ENCODE data around the gene PPP3CA. TPM values are rescaled to one million over a fixed set of nuclear protein-coding genes. Genes with fewer than 3 reads are reported as not detected.
A peak's percentile ranks its signal among the peaks of the same experiment; 100 is the strongest.

The PPP3CA gene
- total RNA-seq, 2 donors from 2014 or later, result 71.3 to 142 TPM

GRCh38 chr4:101160792-101161592, 186.3 kb downstream of the PPP3CA start:
- H3K4me1 ChIP-seq (replicated peaks), result no peaks in the 10 kb centered on the region
- H3K27me3 ChIP-seq (replicated peaks; ENCODE audit: insufficient read depth), result no peaks in the 10 kb centered on the region
- no peak overlapping the region for H3K4me3 ChIP-seq
- TF ChIP-seq CTCF (IDR thresholded peaks at IDR 0.05) (no peak), POLR2AphosphoS5 (IDR thresholded peaks at IDR 0.05) (peak; percentile 58), POLR2A (IDR thresholded peaks at IDR 0.05) (no peak)
- WGBS, result 40% methylated on average over 5 of the region's 5 CpGs
- peak overlapping the region in 1 of 2 donors; percentile 13 for H3K27ac ChIP-seq
- no peaks in the 10 kb centered on the region for H3K9me3 ChIP-seq
- intact Hi-C loops (cut with DNase I), result no loop called here
- no peak for DNase-seq (ENCODE audit: low spot score)
- no peaks in the 10 kb centered on the region for H3K36me3 ChIP-seq

GRCh38 chr4:101158507-101158906, 188.8 kb downstream of the PPP3CA start:
- H3K4me3 ChIP-seq, result no peak overlapping the region
- no peak for DNase-seq (ENCODE audit: low spot score)
- WGBS, result 79% methylated on average over 3 of the region's 3 CpGs
- intact Hi-C loops (cut with DNase I), result no loop called here
- TF ChIP-seq POLR2AphosphoS5 (IDR thresholded peaks at IDR 0.05) (no peak), CTCF (IDR thresholded peaks at IDR 0.05) (no peak), POLR2A (IDR thresholded peaks at IDR 0.05) (no peak)
- H3K27ac ChIP-seq, result no peak overlapping the region
- no peaks in the 10 kb centered on the region for H3K27me3 ChIP-seq (replicated peaks; ENCODE audit: insufficient read depth)
- H3K9me3 ChIP-seq, result no peaks in the 10 kb centered on the region
- H3K36me3 ChIP-seq, result no peaks in the 10 kb centered on the region
- H3K4me1 ChIP-seq (replicated peaks), result no peaks in the 10 kb centered on the region

- Histone ChIP-seq H3K4me3 (no peak overlapping the region), H3K9me3 (no peaks in the 10 kb centered on the region), H3K4me1 (replicated peaks) (no peaks in the 10 kb centered on the region), H3K27me3 (replicated peaks; ENCODE audit: insufficient read depth) (no peaks in the 10 kb centered on the region), H3K36me3 (no peaks in the 10 kb centered on the region), H3K27ac (no peak overlapping the region)
- intact Hi-C loops (cut with DNase I), result no loop called here
- no peak for DNase-seq (ENCODE audit: low spot score)
- WGBS, result 80% methylated on average over 3 of the region's 3 CpGs
- TF ChIP-seq CTCF (IDR thresholded peaks at IDR 0.05) (no peak), POLR2AphosphoS5 (IDR thresholded peaks at IDR 0.05) (no peak), POLR2A (IDR thresholded peaks at IDR 0.05) (no peak)
Measured at GRCh38 chr4:101158134-101158482, 189.2 kb downstream of the PPP3CA start.

- H3K4me3 ChIP-seq, result no peak overlapping the region
- no peaks in the 10 kb centered on the region for H3K27me3 ChIP-seq (replicated peaks; ENCODE audit: insufficient read depth)
- no peaks in the 10 kb centered on the region for H3K9me3 ChIP-seq
- H3K27ac ChIP-seq, result no peak overlapping the region
- no peak for TF ChIP-seq POLR2A (IDR thresholded peaks at IDR 0.05)
- TF ChIP-seq CTCF (IDR thresholded peaks at IDR 0.05), result no peak
- TF ChIP-seq POLR2AphosphoS5 (IDR thresholded peaks at IDR 0.05), result no peak
- intact Hi-C loops (cut with DNase I), result no loop called here
- H3K36me3 ChIP-seq, result no peaks in the 10 kb centered on the region
- no peak for DNase-seq (ENCODE audit: low spot score)
- WGBS, result 80% methylated on average over 5 of the region's 5 CpGs
- H3K4me1 ChIP-seq (replicated peaks), result no peaks in the 10 kb centered on the region
Measured at GRCh38 chr4:101157415-101158133, 189.8 kb downstream of the PPP3CA start.
